GM03348 (cell line): ENCODE data around the gene PERM1.
"Not testable (repeated sequence)": the region's sequence is repeated elsewhere in the genome, so short reads cannot be mapped to it uniquely, and the experiment has no call there.

Experiments
- DNase-seq: peaks from one replicate; pipeline ENCODE4 v3.0.0; 2012; ENCODE audit warnings: low spot score

Gene PERM1

DNA sequence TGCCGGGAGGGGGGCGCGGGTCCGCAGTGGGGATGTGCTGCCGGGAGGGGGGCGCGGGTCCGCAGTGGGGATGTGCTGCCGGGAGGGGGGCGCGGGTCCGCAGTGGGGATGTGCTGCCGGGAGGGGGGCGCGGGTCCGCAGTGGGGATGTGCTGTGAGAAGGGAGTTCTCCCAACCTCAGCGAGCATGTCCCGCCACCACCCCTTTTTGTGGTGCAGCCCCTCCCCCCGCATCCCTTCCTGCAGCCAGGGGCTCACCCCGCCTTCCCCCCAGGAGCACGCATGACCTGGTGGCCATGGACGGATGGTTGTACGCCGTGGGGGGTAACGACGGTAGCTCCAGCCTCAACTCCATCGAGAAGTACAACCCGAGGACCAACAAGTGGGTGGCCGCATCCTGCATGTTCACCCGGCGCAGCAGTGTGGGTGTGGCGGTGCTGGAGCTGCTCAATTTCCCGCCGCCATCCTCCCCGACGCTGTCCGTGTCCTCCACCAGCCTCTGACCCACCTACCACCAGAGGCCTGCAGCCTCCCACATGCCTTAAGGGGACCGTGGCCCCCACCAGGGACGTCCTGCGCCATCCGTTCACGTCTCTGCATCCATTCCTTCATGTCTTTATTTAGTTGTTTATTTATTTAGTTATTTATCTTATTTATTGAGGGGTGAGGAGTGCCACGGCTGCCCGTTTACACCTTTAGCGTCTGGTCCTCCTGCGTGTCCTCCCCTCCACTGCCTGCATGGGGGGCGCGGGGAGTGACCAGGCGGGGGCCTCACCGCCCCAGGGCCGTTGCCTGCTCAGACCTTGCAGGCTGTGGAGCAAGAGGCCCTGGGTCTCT is 17.0 kb downstream of the PERM1 start:
- no peak for DNase-seq

DNA sequence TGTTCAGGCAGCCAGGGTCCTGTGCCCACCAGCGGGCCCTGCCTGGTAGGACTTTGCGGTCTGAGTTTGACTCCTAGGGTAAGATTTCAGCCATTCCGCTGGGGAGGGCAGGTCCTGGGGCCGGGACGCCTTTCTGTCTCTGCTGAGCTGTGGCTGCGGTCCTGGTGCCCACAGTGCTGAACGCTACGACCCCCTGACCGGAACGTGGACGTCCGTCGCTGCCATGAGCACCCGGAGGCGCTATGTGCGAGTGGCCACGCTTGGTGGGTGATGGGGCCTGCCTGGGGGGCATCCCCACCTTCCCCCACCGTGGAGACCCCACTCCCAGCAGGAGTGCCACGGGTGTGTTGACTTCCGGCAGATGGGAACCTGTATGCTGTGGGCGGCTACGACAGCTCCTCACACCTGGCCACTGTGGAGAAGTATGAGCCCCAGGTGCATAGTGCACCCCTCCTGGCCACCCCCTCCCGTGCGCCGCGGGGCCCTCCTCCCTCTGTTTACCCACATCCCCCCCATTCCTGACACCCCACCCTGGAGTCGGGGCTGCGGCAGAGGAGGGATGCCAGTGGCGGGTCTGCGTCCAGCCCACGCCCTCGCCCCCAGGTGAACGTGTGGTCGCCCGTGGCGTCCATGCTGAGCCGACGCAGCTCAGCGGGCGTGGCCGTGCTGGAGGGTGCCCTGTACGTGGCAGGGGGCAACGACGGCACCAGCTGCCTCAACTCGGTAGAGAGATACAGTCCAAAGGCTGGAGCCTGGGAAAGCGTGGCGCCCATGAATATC is 18.0 kb downstream of the PERM1 start:
- DNase-seq = no peak

DNA sequence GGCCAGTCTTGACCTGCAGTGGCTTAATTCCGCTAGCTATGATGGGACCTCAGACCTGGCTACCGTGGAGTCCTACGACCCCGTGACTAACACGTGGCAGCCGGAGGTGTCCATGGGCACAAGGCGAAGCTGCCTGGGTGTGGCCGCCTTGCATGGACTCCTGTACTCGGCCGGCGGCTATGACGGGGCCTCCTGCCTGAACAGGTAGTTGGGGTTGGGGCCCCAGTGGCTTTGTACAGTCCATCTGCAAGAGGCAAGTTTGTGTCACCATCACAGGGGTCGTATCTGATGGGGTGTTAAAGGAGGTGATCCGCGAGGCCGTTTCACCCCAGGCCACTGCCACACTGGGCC is 18.6 kb downstream of the PERM1 start:
- DNase-seq = no peak

GRCh38 chr1:962381-963300 is 19.3 kb downstream of the PERM1 start:
- DNase-seq = no peak

GRCh38 chr1:961132-961669 is 20.7 kb downstream of the PERM1 start:
- peak; percentile 62 for DNase-seq

GRCh38 chr1:960363-961131 is 21.3 kb downstream of the PERM1 start, which contains the start of gene KLHL17:
TSS of gene KLHL17 (plus strand) at chr1:960584. CDS start at chr1:960694, 110 bp downstream.
- peak; percentile 92 for DNase-seq

- no peak for DNase-seq
These were observed 22.0 kb downstream of the PERM1 start for GRCh38 chr1:959731-960362.

GRCh38 chr1:958823-959730 is 22.8 kb downstream of the PERM1 start, which contains the start of gene NOC2L:
TSS of gene NOC2L (minus strand) at chr1:959256. CDS start at chr1:959240, 16 bp downstream.
- peak; percentile 96 for DNase-seq

- no peak for DNase-seq
These were observed 25.3 kb downstream of the PERM1 start for GRCh38 chr1:956636-957035.

GRCh38 chr1:955474-955873 is 26.4 kb downstream of the PERM1 start:
- DNase-seq = no peak

DNA sequence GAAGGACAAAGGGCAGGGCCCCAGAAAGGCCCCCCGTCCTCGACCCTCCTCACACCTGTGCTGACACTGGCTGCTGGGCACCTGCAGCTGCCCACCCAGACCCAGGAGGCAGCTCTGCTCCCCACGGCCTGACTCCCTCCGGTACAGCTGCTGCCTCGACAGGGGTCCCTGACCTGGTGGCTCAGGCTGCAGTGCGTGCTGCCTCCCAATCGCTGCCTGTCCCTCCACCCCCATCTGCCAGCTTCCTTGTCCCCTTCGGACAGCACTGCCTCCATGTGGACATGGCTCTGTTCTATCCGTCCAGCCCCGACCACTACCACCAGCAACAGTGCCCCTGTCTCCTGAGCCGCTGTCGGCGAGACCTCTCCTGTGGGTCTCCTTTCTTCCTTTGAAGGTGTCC is 27.0 kb downstream of the PERM1 start:
- no peak for DNase-seq

DNA sequence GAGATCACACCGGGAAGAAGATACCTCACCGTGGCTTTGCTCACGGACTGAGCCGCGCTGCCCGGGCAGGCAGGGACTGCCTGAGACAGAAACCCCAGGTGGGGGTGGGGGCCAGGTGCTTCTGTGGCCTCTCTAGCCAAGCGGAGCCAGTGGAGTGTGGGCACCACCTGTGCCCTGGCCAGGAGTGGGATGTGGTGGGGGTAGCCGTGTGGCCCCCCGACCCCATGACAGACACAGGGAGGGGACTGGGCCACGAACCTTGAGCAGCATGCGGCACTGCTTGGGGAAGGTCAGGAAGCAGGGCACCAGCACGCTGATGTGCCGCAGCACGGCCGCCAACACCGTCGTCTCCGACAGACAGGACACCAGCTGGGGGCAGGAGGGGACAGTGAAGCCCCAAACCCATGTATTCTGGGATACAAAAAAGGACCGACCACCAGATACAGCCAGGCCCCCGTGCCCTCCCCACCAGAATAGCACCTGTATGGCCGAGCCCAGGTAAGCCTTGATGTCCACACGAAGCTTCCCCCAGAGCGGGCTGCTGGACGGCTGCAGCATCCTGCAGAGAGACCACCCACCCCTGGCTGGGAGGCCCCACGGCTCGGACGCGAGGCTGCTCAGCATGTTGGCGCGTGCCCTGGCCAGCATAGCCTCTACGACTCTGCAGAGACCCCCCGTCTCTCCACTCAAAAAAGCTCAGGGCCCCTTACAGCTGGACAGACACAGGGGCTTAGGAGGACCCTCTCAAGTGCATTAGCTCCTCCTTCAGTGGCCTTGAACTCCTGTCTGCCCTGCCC is 28.2 kb downstream of the PERM1 start:
- no peak for DNase-seq

DNA sequence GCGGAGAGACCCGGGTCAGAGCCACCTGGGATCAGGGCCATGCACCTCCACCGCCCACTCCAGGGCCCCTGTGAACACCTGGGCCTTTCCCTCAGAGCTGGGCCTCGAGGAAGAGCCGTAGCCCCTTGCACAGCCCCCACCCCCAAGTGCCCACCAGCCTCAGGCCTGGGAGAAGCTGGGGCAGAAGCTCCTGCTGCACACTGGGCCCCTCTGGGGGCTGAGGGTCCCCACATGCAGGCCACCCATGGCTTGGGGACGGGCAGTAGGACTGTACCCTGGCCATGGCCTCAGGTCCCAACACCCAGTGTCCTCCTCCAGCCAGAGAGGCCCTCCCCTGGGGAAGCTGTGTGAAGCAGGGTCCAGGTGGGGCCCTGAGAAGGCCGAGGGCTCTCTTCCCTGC is 29.3 kb downstream of the PERM1 start:
- DNase-seq = no peak

DNA sequence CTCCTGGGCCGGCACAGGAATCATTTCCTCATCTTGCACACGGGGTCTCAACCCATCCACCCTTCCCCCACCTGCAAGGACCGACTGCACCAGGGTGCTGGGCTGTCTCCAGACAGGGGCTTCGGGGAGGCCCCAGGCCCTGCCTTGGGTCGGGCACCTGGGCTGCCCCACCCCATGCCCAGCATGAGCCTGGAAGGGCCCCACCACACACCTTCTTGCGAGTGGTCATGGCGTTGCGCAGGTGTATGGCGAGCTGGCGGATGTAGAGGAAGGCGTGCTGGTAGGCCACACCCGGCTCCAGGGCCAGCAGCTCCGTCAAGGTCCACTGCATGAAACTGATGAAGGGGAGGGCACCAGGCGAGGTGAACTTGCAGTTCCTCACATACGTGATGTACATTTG is 29.7 kb downstream of the PERM1 start:
- DNase-seq = no peak

GRCh38 chr1:951364-951763 is 30.5 kb downstream of the PERM1 start:
- no peak for DNase-seq

DNA sequence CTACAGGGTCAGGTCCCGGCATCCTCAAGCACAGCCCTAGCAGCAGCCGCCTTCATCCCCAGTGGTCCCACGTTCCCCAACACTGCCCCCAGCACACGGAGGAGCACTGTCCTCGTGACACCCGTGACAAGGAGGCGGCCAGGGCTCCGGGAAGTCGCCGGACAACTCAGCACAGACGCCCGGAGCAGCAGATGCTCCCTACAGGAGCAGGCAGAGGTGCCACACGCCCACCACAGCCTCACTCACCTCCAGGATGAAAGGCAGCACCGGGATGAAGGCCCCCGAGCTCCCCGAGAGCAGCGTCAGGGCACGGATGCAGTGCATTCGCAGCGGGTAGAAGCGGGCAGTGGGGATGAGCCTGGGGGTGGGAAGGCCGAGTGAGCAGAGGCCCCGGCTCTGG is 31.0 kb downstream of the PERM1 start:
- DNase-seq = no peak

- DNase-seq = no peak
These were observed 31.6 kb downstream of the PERM1 start for GRCh38 chr1:950268-950667.

GRCh38 chr1:947958-948357 is 33.9 kb downstream of the PERM1 start:
- no peak for DNase-seq

DNA sequence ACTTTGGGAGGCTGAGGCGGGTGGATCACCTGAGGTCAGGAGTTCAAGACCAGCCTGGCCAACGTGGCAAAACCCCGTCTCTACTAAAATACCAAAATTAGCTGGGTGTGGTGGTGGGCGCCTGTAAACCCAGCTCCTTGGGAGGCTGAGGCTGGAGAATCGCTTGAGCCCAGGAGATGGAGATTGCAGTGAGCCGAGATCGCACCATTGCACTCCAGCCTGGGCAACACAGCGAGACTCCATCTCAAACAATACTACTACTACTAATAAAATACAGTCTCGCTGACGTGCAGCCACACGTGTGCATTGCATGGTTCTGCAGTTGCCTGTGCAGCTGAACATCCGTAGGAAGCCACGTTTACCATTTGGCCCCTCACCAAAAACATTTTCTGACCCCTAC is 35.1 kb downstream of the PERM1 start:
- not testable (repeated sequence) for DNase-seq
